Calu3 (cell line): ENCODE data around the gene MAP2K6. TPM values are rescaled to one million over a fixed set of nuclear protein-coding genes. Genes with fewer than 3 reads are reported as not detected.
A peak's percentile ranks its signal among the peaks of the same experiment; 100 is the strongest.

Source experiments
- BruUV-seq: library from RNA; stranded (reverse); fragments of 400-500 nt; replicated peaks from 2 replicates; lab custom pipeline; 2021; lab: Mats Ljungman, UMichigan
- CTCF ChIA-PET: fragments of 300-600 bp; sonication (Branson Sonifier 250); formaldehyde crosslinking; loops from one replicate; lab custom pipeline; 2022; ENCODE audit warnings: antibody characterized with exemption; lab: Charles Lee
- DNase-seq: peaks from one replicate; pipeline ENCODE4 v3.0.0; 2022
- H3K27ac Mint-ChIP-seq: one replicate; pipeline ENCODE4 v1.8.0; 2022; ENCODE audit warnings: mixed read lengths; ENCODE audit not compliant: unreplicated experiment
- H3K27me3 Mint-ChIP-seq: one replicate; pipeline ENCODE4 v1.8.0; 2022; ENCODE audit warnings: mixed read lengths; ENCODE audit not compliant: unreplicated experiment
- H3K36me3 Mint-ChIP-seq: one replicate; pipeline ENCODE4 v1.8.0; 2022; ENCODE audit warnings: mild to moderate bottlenecking, moderate library complexity, mixed read lengths; ENCODE audit not compliant: insufficient read depth, unreplicated experiment
- H3K4me1 Mint-ChIP-seq: one replicate; pipeline ENCODE4 v1.8.0; 2022; ENCODE audit warnings: mild to moderate bottlenecking, low read depth, mixed read lengths; ENCODE audit not compliant: unreplicated experiment
- H3K4me3 Mint-ChIP-seq: one replicate; pipeline ENCODE4 v1.8.0; 2022; ENCODE audit warnings: mild to moderate bottlenecking, low read depth, moderate library complexity, mixed read lengths; ENCODE audit not compliant: unreplicated experiment
- H3K9me3 Mint-ChIP-seq: one replicate; pipeline ENCODE4 v1.8.0; 2022; ENCODE audit warnings: low read depth, mixed read lengths; ENCODE audit not compliant: unreplicated experiment
- intact Hi-C: fragments of 100-400 bp; cut with micrococcal nuclease; formaldehyde crosslinking; loops from one replicate; pipeline ENCODE4 v1.10.0; 2022; ENCODE audit not compliant: unreplicated experiment
- total RNA-seq: library from RNA; stranded (reverse); gene quantifications from 2 replicates; pipeline ENCODE4 v1.2.3, GENCODE V29; 2022
- TF ChIP-seq, protein P1 (sequence below): fragments of 200-600 bp; IDR thresholded peaks from one replicate; pipeline ENCODE4 v1.8.0; 2022; ENCODE audit warnings: antibody characterized with exemption; ENCODE audit not compliant: unreplicated experiment

MAP2K6 gene
- total RNA-seq, 1 experiment from 2014 or later, result 13.0 TPM

DNA sequence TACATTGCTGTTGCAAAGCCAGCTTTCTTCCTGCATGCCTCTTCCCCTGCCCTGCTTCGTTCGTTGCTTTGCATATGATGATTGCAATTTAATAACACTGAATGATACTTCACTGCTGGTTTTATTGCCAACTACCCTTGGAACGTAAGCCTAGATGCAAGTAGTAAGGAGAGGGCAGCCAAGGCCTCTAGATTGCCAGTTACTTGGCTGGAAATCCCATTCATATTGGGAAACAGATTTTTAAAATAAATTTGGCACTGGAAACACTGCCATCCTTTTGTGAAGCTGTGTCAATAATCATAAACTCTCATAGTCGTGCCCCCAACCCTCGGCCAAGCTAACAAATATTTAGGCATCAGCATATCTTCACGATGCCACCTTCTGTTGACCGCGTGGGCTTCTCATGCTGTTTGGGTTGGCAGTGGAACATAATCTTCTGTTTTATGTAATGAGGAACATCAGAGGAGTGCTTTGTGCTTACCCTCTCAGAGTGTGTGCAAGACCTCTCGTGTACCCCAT is 86.5 kb downstream of the MAP2K6 start:
- no peaks in the 10 kb centered on the region for H3K27me3 Mint-ChIP-seq
- CTCF ChIA-PET, result interaction anchor here (0.6 to 1.9 kb wide), 3 partner anchors 10 to 89 kb away, joined by 3 to 8 read pairs (median 8); no protein-coding TSS in a partner anchor
- no peak for DNase-seq
- peaks cover 11% of the 10 kb centered on the region for H3K36me3 Mint-ChIP-seq
- H3K4me3 Mint-ChIP-seq, result peak overlapping the region; percentile 80
- intact Hi-C loops, result loop anchor here (5.0 kb wide), 2 partner anchors 84 to 164 kb away; no protein-coding TSS in a partner anchor
- TF ChIP-seq, protein P1, sequence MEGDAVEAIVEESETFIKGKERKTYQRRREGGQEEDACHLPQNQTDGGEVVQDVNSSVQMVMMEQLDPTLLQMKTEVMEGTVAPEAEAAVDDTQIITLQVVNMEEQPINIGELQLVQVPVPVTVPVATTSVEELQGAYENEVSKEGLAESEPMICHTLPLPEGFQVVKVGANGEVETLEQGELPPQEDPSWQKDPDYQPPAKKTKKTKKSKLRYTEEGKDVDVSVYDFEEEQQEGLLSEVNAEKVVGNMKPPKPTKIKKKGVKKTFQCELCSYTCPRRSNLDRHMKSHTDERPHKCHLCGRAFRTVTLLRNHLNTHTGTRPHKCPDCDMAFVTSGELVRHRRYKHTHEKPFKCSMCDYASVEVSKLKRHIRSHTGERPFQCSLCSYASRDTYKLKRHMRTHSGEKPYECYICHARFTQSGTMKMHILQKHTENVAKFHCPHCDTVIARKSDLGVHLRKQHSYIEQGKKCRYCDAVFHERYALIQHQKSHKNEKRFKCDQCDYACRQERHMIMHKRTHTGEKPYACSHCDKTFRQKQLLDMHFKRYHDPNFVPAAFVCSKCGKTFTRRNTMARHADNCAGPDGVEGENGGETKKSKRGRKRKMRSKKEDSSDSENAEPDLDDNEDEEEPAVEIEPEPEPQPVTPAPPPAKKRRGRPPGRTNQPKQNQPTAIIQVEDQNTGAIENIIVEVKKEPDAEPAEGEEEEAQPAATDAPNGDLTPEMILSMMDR, result no peak
- peak overlapping the region; percentile 78 for H3K27ac Mint-ChIP-seq
- H3K9me3 Mint-ChIP-seq, result no peaks in the 10 kb centered on the region
- BruUV-seq, result no TSS peak
- peaks cover 41% of the 10 kb centered on the region for H3K4me1 Mint-ChIP-seq

DNA sequence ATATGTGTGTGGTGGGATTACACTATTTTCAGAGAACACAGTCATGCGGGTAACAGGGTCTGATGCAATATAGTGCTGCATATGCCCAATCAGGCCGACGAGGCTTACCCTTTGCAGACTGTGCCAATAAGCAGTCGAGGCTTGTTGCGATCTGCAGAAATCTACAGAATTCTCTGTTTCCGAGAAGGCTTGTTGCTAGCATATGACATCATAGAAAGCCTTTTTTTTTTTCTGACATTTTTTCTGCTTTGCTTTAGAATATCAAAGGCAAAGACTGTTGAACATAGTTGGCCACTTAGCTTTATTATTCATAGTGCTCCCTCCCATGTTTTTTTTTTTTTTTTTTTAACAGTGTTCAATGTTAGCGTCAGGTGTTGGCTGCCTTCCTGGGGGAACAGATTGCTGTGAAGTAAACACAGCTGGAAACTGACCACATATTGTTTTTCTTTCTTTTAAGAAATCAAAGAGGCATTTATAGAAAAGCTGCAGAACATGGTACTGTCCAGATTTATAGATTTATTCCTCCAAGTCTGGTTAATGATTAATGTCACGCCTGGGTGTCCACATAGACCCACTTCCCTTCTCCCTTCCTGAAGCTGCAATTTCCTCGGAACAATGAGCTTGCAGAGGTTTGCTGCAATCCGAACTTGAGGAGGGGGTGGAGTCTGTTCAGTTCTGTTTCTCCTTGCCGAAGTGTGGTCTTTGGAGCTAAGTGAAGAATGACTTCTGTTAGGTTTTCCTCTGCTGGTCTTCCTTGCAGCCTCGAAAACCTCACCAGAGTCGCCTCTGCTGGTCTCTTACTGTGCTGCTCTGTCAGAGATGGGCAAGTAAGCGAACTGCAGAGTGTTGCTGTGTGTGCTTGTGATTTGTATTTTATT is 87.3 kb downstream of the MAP2K6 start:
- peak overlapping the region; percentile 78 for H3K27ac Mint-ChIP-seq

DNA sequence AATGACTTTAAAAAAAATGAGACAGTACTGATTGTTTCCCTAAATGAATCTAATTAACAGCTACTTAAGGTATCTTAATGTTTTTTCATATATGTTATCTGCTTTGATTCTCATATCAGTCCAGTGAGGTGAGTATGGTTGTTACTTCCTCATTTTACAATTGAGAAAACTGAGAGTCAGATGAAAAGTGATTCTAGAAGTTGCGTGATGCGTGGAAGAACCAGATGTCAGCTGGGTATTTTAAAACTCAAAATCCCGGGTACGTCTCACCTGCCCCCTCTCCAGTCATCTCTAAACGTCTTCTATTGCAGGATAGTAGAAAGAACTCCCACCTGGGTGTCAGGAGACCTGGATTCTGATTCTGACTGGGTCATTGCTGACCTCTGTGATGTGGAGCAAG is 89.2 kb downstream of the MAP2K6 start:
- DNase-seq, result no peak
- Mint-ChIP-seq H3K9me3 (peaks cover under 1% of the 10 kb centered on the region), H3K27ac (no peak overlapping the region), H3K36me3 (peaks cover 11% of the 10 kb centered on the region), H3K4me3 (no peak overlapping the region), H3K4me1 (peaks cover 35% of the 10 kb centered on the region), H3K27me3 (no peaks in the 10 kb centered on the region)
- BruUV-seq, result no TSS peak
- TF ChIP-seq, protein P1, result no peak
- intact Hi-C loops, result loop anchor here (2.0 to 5.0 kb wide), 3 partner anchors 37 to 166 kb away; no protein-coding TSS in a partner anchor
- CTCF ChIA-PET, result no interaction called here

More for the DNA sequence above, 87.3 kb downstream of the MAP2K6 start:
- Mint-ChIP-seq H3K27me3 (no peaks in the 10 kb centered on the region), H3K4me3 (peak overlapping the region; percentile 80), H3K9me3 (no peaks in the 10 kb centered on the region), H3K4me1 (peaks cover 41% of the 10 kb centered on the region), H3K36me3 (peaks cover 11% of the 10 kb centered on the region)
- CTCF ChIA-PET, result interaction anchor here (0.6 to 1.9 kb wide), 9 partner anchors 9 to 167 kb away, joined by 3 to 8 read pairs (median 5); partner anchors contain the start of gene MAP2K6
- intact Hi-C loops, result loop anchor here (2.0 to 5.0 kb wide), 3 partner anchors 35 to 165 kb away; no protein-coding TSS in a partner anchor
- no TSS peak for BruUV-seq
- TF ChIP-seq, protein P1, result no peak
- DNase-seq, result peak; percentile 51

DNA sequence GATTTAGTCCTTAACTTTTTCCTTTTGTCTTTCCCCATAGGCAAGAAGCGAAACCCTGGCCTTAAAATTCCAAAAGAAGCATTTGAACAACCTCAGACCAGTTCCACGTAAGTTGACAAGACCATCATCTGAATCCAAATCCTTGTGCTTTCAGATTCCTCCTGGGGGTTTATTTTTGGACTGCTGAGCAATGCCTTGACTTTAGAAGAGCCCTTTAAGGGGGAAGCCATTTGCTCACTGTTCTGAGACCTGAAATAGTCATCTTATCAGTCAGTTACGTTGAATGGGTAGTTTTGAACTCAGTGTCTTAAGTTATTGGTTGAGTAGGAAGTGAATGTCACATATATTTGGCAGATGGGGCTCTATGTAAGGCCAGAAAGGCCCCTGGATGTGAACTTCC is 91.2 kb downstream of the MAP2K6 start:
- TF ChIP-seq, protein P1, result no peak
- H3K9me3 Mint-ChIP-seq, result peaks cover 3% of the 10 kb centered on the region
- BruUV-seq, result no TSS peak
- H3K27ac Mint-ChIP-seq, result no peak overlapping the region
- DNase-seq, result no peak
- peaks cover 26% of the 10 kb centered on the region for H3K4me1 Mint-ChIP-seq
- CTCF ChIA-PET, result interaction anchor here (1.3 kb wide), 1 partner anchor 38 kb away, joined by 6 read pairs; no protein-coding TSS in a partner anchor
- H3K4me3 Mint-ChIP-seq, result no peak overlapping the region
- peaks cover 11% of the 10 kb centered on the region for H3K36me3 Mint-ChIP-seq
- H3K27me3 Mint-ChIP-seq, result no peaks in the 10 kb centered on the region
- intact Hi-C loops, result no loop called here
